Body of pancreas (tissue), 4 donors: ENCODE results near the gene CNTNAP5. TPM values are rescaled to one million over a fixed set of nuclear protein-coding genes. Genes with fewer than 3 reads are reported as not detected.

Experiments used
- ATAC-seq: fragments of 150-250 bp; one replicate; pipeline ENCODE4 v1.9.1; 2016
- DNase-seq, 4 donors: peaks; one replicate each; pipeline ENCODE4 v3.0.0-alpha.2; 2019
- H3K27ac ChIP-seq, 4 donors: fragments of 200-600 bp; sonication (generic); 1 replicate in 3 of 4; 2 replicates in 1 of 4; pipeline versions ENCODE4 v1.5.1 to v1.6.1; 2016 to 2019; ENCODE audit warnings: mild to moderate bottlenecking in 1 of 4, mixed read lengths in 1 of 4, moderate library complexity in 1 of 4
- H3K27me3 ChIP-seq, 2 donors: fragments of 200-600 bp; sonication (generic); one replicate each; pipeline ENCODE4 v1.6.0; 2016; ENCODE audit warnings: mild to moderate bottlenecking in 1 of 2
- H3K36me3 ChIP-seq, 2 donors: fragments of 200-600 bp; sonication (generic); replicated peaks in 1 of 2; 2 replicates each; pipeline ENCODE4 v1.5.1; 2016; ENCODE audit warnings: low read depth in 2 of 2; ENCODE audit not compliant: insufficient read depth in 1 of 2
- H3K4me1 ChIP-seq: fragments of 200-600 bp; sonication (generic); one replicate; pipeline ENCODE4 v1.6.0; 2016
- H3K4me3 ChIP-seq, 2 donors: fragments of 200-600 bp; sonication (generic); 1 replicate in 1 of 2; 2 replicates in 1 of 2; pipeline ENCODE4 v1.5.1; 2016 to 2019
- H3K9me3 ChIP-seq, 3 donors: fragments of 200-600 bp; sonication (generic); 1 replicate in 2 of 3; 2 replicates in 1 of 3; pipeline ENCODE4 v1.5.1; 2016
- CTCF ChIP-seq, 7 experiments: fragments of 450-650 bp in 4 of 7; fragments of 200-600 bp in 3 of 7; sonication (generic) in 3 of 7; IDR thresholded peaks; one replicate each; pipeline ENCODE4 v1.5.1; 2016 to 2019; ENCODE audit warnings: antibody characterized with exemption in 7 of 7
- POLR2A ChIP-seq, 3 donors: fragments of 450-650 bp; IDR thresholded peaks; one replicate each; pipeline ENCODE4 v1.6.1; 2016; ENCODE audit warnings: antibody characterized with exemption in 3 of 3, mild to moderate bottlenecking in 2 of 3
- WGBS, 2 donors: methylation state at CpG; one replicate each; pipeline ENCODE4 v1.1.5; 2017; 5-methylcytosine and 5-hydroxymethylcytosine counted together
- intact Hi-C: fragments of 100-400 bp; cut with DNase I; formaldehyde crosslinking; loops from one replicate; pipeline ENCODE4 v1.15.1; 2023
- total RNA-seq, 2 donors: library from RNA; depleted of rRNA; stranded (reverse); fragments of >200 nt; gene quantifications; one replicate each; pipeline ENCODE4 v1.1.0, GENCODE V29; 2016

The CNTNAP5 gene
- total RNA-seq, 2 donors from 2014 or later = 0.26 to 0.33 TPM

- TF ChIP-seq POLR2A (IDR thresholded peaks at IDR 0.05) (no peak), CTCF (IDR thresholded peaks at IDR 0.05) (no peak)
- H3K36me3 ChIP-seq = no peaks in the 10 kb centered on the region
- H3K27ac ChIP-seq = no peak overlapping the region
- no peak for DNase-seq
- intact Hi-C loops = no loop called here
- no peaks in the 10 kb centered on the region for H3K27me3 ChIP-seq
- H3K4me3 ChIP-seq = no peak overlapping the region
- H3K9me3 ChIP-seq = no peaks in the 10 kb centered on the region
- no peaks in the 10 kb centered on the region for H3K4me1 ChIP-seq
- 50 to 57% methylated on average over 4 of the region's 4 CpGs for WGBS, 2 donors
- no peak for ATAC-seq
These were observed 40.5 kb downstream of the CNTNAP5 start for GRCh38 chr2:124065636-124066035.

- intact Hi-C loops = no loop called here
- no peak for DNase-seq
- no peaks in the 10 kb centered on the region for H3K4me1 ChIP-seq
- no peaks in the 10 kb centered on the region for H3K9me3 ChIP-seq
- TF ChIP-seq POLR2A (IDR thresholded peaks at IDR 0.05) (no peak), CTCF (IDR thresholded peaks at IDR 0.05) (no peak)
- no peak for ATAC-seq
- no peak overlapping the region for H3K4me3 ChIP-seq
- H3K27me3 ChIP-seq = no peaks in the 10 kb centered on the region
- no peak overlapping the region for H3K27ac ChIP-seq
- no peaks in the 10 kb centered on the region for H3K36me3 ChIP-seq
These were observed 41.7 kb downstream of the CNTNAP5 start for GRCh38 chr2:124066776-124067175.

GRCh38 chr2:124079045-124079444, 54.0 kb downstream of the CNTNAP5 start:
- WGBS, 2 donors = 76 to 82% methylated on average over 2 of the region's 2 CpGs
- ATAC-seq (no peak), DNase-seq (no peak)
- Histone ChIP-seq H3K27me3 (no peaks in the 10 kb centered on the region), H3K9me3 (no peaks in the 10 kb centered on the region), H3K27ac (no peak overlapping the region), H3K4me3 (no peak overlapping the region), H3K4me1 (no peaks in the 10 kb centered on the region), H3K36me3 (no peaks in the 10 kb centered on the region)
- intact Hi-C loops = no loop called here
- TF ChIP-seq CTCF (IDR thresholded peaks at IDR 0.05) (no peak), POLR2A (IDR thresholded peaks at IDR 0.05) (no peak)

- Histone ChIP-seq H3K9me3 (no peaks in the 10 kb centered on the region), H3K4me3 (no peak overlapping the region), H3K27me3 (no peaks in the 10 kb centered on the region), H3K4me1 (no peaks in the 10 kb centered on the region), H3K36me3 (no peaks in the 10 kb centered on the region), H3K27ac (no peak overlapping the region)
- ATAC-seq (no peak), DNase-seq (no peak)
- no peak for TF ChIP-seq POLR2A (IDR thresholded peaks at IDR 0.05)
- TF ChIP-seq CTCF (IDR thresholded peaks at IDR 0.05) = no peak
- 35 to 46% methylated on average over 6 of the region's 6 CpGs for WGBS, 2 donors
- intact Hi-C loops = no loop called here
These were observed 55.4 kb downstream of the CNTNAP5 start for GRCh38 chr2:124080281-124081153.
